Keratinocyte (primary cell): ENCODE results near the gene RASAL2. TPM values are rescaled to one million over a fixed set of nuclear protein-coding genes. Genes with fewer than 3 reads are reported as not detected.
A peak's percentile ranks its signal among the peaks of the same experiment; 100 is the strongest.

Experiments
- DNase-seq: peaks from one replicate; pipeline ENCODE4 v3.0.0-alpha.2; 2011; ENCODE audit warnings: low read depth, missing footprints, low spot score
- FAIRE-seq: peaks from 2 replicates; lab custom pipeline; 2011; peaks lifted over from hg19 to GRCh38; lab: Jason Lieb, UNC
- H2AFZ ChIP-seq: 2 replicates; pipeline ENCODE4 v1.6.0; 2012; ENCODE audit warnings: low read length, control low read depth, inconsistent platforms; ENCODE audit not compliant: control insufficient read depth
- H3K27ac ChIP-seq: 2 replicates; pipeline ENCODE4 v1.5.1; 2011; ENCODE audit warnings: low read length; ENCODE audit not compliant: control insufficient read depth, insufficient read depth
- H3K27me3 ChIP-seq: 3 replicates; pipeline ENCODE4 v1.6.0; 2011; ENCODE audit warnings: low read length; ENCODE audit not compliant: control insufficient read depth, insufficient read depth; ENCODE audit errors: extremely low read depth
- H3K36me3 ChIP-seq, 2 experiments: 2 replicates in 1 of 2; 3 replicates in 1 of 2; pipeline ENCODE4 v1.5.1; 2011; ENCODE audit warnings: low read length in 2 of 2, mild to moderate bottlenecking in 1 of 2; ENCODE audit not compliant: control insufficient read depth in 2 of 2, insufficient read depth in 2 of 2; ENCODE audit errors: extremely low read depth in 1 of 2
- H3K4me1 ChIP-seq: 3 replicates; pipeline ENCODE4 v1.5.1; 2011; ENCODE audit warnings: low read length; ENCODE audit not compliant: control insufficient read depth, insufficient read depth; ENCODE audit errors: extremely low read depth
- H3K4me2 ChIP-seq: 3 replicates; pipeline ENCODE4 v1.6.0; 2011; ENCODE audit warnings: low read depth, low read length; ENCODE audit not compliant: control insufficient read depth, insufficient read depth; ENCODE audit errors: extremely low read depth
- H3K4me3 ChIP-seq, 3 experiments: fragments of 200-600 bp in 1 of 3; sonication (generic) in 1 of 3; 2 replicates in 2 of 3; 3 replicates in 1 of 3; pipeline ENCODE4 v1.5.1; 2011 to 2016; ENCODE audit warnings: low read length in 3 of 3, mild to moderate bottlenecking in 3 of 3, control low read depth in 2 of 3, inconsistent platforms in 1 of 3, low read depth in 1 of 3, mixed read lengths in 1 of 3, mixed run types in 1 of 3, moderate library complexity in 1 of 3; ENCODE audit not compliant: control insufficient read depth in 2 of 3, insufficient read depth in 2 of 3; ENCODE audit errors: extremely low read depth in 1 of 3
- H3K79me2 ChIP-seq: 2 replicates; pipeline ENCODE4 v1.6.0; 2012; ENCODE audit warnings: low read length; ENCODE audit not compliant: control insufficient read depth, insufficient read depth
- H3K9ac ChIP-seq: 3 replicates; pipeline ENCODE4 v1.6.0; 2011; ENCODE audit warnings: low read length; ENCODE audit not compliant: control insufficient read depth, insufficient read depth; ENCODE audit errors: extremely low read depth
- H3K9me1 ChIP-seq: 3 replicates; pipeline ENCODE4 v1.6.0; 2011; ENCODE audit warnings: low read length; ENCODE audit not compliant: control insufficient read depth, insufficient read depth; ENCODE audit errors: extremely low read depth
- H3K9me3 ChIP-seq: 2 replicates; pipeline ENCODE4 v1.5.1; 2012; ENCODE audit warnings: low read depth, low read length; ENCODE audit not compliant: control insufficient read depth
- H4K20me1 ChIP-seq: 3 replicates; pipeline ENCODE4 v1.6.0; 2011; ENCODE audit warnings: low read length; ENCODE audit not compliant: control insufficient read depth, insufficient read depth; ENCODE audit errors: extremely low read depth
- EZH2 ChIP-seq: IDR thresholded peaks from one replicate; pipeline ENCODE4 v1.6.1; 2012; ENCODE audit warnings: inconsistent platforms, mild to moderate bottlenecking, low read length, moderate library complexity
- dilution Hi-C: fragments of 300-500 bp; cut with MboI; formaldehyde crosslinking; loops from one replicate; pipeline ENCODE4 v1.7.0; 2020; ENCODE audit warnings: low sequenced_read_pairs; ENCODE audit not compliant: extremely low pct_ligation_motif_present
- polyA plus RNA-seq, 5 experiments: library from polyadenylated mRNA; depleted of rRNA in 3 of 5; stranded (reverse) in 3 of 5; stranded (forward) in 1 of 5; unstranded in 1 of 5; fragments of >200 nt; gene quantifications; 1 replicate in 1 of 5; 2 replicates in 3 of 5; 3 replicates in 1 of 5; pipeline versions ENCODE4 v1.2.1 to v1.2.3, GENCODE V29; 2011 to 2012; ENCODE audit warnings: missing spikeins in 2 of 5, low read depth in 1 of 5, low replicate concordance in 1 of 5
- TF ChIP-seq, protein P1 (sequence below), 3 experiments: IDR thresholded peaks in 1 of 3; conservative IDR thresholded peaks in 1 of 3; optimal IDR thresholded peaks in 1 of 3; 2 replicates in 2 of 3; 3 replicates in 1 of 3; pipeline versions ENCODE3 to v1.5.1; 2011; ENCODE audit warnings: low read length in 3 of 3, mild to moderate bottlenecking in 3 of 3, moderate library complexity in 2 of 3, control low read depth in 1 of 3, inconsistent platforms in 1 of 3; ENCODE audit not compliant: insufficient read depth in 2 of 3; ENCODE audit errors: extremely low read depth in 1 of 3

Gene RASAL2
- polyA plus RNA-seq, 1 donor (not counting 4 experiments of a cell fraction or from before 2014, with no cell fraction given): 27.2 TPM

DNA sequence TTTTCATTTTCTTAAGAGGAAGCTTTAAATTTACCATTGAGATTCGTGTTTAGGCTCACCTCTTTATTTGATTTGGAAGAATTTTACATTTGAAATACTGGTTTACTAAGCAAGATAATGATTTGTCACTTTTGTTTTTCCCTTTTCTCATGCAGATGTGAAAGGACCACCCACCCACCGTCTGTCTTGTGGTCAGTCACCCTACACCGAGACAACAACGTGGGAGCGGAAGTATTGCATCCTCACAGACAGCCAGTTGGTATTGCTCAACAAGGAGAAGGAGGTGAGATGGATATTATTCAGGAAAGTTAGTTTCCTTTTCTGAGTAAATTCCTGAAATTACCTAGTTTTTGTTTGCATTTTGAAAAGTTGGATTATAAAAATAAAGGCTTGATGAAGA is 189.5 kb downstream of the RASAL2 start:
- Histone ChIP-seq H3K4me3 (no peak overlapping the region), H3K27ac (no peak overlapping the region), H3K9ac (no peak overlapping the region), H3K36me3 (peaks cover 4 to 18% of the 10 kb centered on the region in 2 experiments), H3K4me1 (peaks cover 30% of the 10 kb centered on the region), H4K20me1 (no peaks in the 10 kb centered on the region), H3K9me3 (no peaks in the 10 kb centered on the region), H3K27me3 (no peaks in the 10 kb centered on the region), H2AFZ (no peak overlapping the region), H3K4me2 (no peak overlapping the region), H3K9me1 (no peaks in the 10 kb centered on the region), H3K79me2 (peaks cover 36% of the 10 kb centered on the region)
- no peak for FAIRE-seq
- no peak for DNase-seq
- dilution Hi-C loops: no loop called here
- TF ChIP-seq EZH2: no peak
- TF ChIP-seq, protein P1, sequence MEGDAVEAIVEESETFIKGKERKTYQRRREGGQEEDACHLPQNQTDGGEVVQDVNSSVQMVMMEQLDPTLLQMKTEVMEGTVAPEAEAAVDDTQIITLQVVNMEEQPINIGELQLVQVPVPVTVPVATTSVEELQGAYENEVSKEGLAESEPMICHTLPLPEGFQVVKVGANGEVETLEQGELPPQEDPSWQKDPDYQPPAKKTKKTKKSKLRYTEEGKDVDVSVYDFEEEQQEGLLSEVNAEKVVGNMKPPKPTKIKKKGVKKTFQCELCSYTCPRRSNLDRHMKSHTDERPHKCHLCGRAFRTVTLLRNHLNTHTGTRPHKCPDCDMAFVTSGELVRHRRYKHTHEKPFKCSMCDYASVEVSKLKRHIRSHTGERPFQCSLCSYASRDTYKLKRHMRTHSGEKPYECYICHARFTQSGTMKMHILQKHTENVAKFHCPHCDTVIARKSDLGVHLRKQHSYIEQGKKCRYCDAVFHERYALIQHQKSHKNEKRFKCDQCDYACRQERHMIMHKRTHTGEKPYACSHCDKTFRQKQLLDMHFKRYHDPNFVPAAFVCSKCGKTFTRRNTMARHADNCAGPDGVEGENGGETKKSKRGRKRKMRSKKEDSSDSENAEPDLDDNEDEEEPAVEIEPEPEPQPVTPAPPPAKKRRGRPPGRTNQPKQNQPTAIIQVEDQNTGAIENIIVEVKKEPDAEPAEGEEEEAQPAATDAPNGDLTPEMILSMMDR (optimal IDR thresholded peaks at IDR 0.05 in 1 of 3, IDR thresholded peaks at IDR 0.05 in 1 of 3, conservative IDR thresholded peaks at IDR 0.05 in 1 of 3; ENCODE audit: extremely low read depth in 1 of 3, insufficient read depth in 2 of 3, low read length in 3 of 3): no peak

DNA sequence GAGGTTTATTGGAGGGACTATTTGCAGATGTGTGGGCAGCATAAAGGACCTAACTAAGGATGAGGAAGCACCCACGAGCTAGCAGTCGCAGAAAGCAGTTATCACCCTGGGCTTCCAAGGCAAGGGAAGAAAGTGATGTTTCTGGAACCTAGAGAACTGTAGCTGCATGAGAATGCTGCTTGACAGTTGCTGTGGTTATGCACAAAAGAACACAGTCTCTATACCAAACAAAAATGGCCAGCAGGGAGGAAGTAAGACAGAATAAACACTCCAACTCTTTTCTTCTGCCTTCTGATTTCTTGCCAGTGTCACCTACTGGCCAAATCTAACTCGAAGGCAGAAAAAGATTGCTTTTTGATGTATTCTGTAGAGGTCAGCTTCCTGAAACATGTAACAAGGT is 190.2 kb downstream of the RASAL2 start:
- Histone ChIP-seq H2AFZ (no peak overlapping the region), H3K79me2 (peaks cover 36% of the 10 kb centered on the region), H3K36me3 (peaks cover 4 to 18% of the 10 kb centered on the region in 2 experiments), H3K9me1 (no peaks in the 10 kb centered on the region), H3K4me1 (peaks cover 24% of the 10 kb centered on the region), H3K27me3 (no peaks in the 10 kb centered on the region), H3K4me2 (no peak overlapping the region), H3K9ac (no peak overlapping the region), H3K4me3 (no peak overlapping the region), H3K27ac (no peak overlapping the region), H3K9me3 (no peaks in the 10 kb centered on the region), H4K20me1 (no peaks in the 10 kb centered on the region)
- TF ChIP-seq, protein P1 (optimal IDR thresholded peaks at IDR 0.05 in 1 of 3, IDR thresholded peaks at IDR 0.05 in 1 of 3, conservative IDR thresholded peaks at IDR 0.05 in 1 of 3; ENCODE audit: extremely low read depth in 1 of 3, insufficient read depth in 2 of 3, low read length in 3 of 3): no peak
- no peak for TF ChIP-seq EZH2
- no peak for DNase-seq
- dilution Hi-C loops: no loop called here
- FAIRE-seq: peak; percentile 13
